Cardiac atrium fibroblast (primary cell): ENCODE data around the gene GIN1. TPM values are rescaled to one million over a fixed set of nuclear protein-coding genes. Genes with fewer than 3 reads are reported as not detected.

Source experiments
- total RNA-seq: library from RNA; depleted of rRNA; stranded (reverse); fragments of >200 nt; gene quantifications from 2 replicates; pipeline ENCODE4 v1.2.3, GENCODE V29; 2015

Gene GIN1, protein sequence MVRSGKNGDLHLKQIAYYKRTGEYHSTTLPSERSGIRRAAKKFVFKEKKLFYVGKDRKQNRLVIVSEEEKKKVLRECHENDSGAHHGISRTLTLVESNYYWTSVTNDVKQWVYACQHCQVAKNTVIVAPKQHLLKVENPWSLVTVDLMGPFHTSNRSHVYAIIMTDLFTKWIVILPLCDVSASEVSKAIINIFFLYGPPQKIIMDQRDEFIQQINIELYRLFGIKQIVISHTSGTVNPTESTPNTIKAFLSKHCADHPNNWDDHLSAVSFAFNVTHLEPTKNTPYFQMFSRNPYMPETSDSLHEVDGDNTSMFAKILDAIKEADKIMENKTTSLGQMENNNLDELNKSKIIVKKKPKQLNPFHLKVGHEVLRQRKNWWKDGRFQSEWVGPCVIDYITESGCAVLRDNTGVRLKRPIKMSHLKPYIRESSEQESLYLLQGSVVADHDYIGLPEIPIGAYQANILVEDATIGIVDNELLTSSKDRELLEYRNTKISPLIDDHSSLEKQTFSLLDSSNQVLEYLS
- 1.8 and 2.6 TPM in 2 replicates for total RNA-seq

DNA sequence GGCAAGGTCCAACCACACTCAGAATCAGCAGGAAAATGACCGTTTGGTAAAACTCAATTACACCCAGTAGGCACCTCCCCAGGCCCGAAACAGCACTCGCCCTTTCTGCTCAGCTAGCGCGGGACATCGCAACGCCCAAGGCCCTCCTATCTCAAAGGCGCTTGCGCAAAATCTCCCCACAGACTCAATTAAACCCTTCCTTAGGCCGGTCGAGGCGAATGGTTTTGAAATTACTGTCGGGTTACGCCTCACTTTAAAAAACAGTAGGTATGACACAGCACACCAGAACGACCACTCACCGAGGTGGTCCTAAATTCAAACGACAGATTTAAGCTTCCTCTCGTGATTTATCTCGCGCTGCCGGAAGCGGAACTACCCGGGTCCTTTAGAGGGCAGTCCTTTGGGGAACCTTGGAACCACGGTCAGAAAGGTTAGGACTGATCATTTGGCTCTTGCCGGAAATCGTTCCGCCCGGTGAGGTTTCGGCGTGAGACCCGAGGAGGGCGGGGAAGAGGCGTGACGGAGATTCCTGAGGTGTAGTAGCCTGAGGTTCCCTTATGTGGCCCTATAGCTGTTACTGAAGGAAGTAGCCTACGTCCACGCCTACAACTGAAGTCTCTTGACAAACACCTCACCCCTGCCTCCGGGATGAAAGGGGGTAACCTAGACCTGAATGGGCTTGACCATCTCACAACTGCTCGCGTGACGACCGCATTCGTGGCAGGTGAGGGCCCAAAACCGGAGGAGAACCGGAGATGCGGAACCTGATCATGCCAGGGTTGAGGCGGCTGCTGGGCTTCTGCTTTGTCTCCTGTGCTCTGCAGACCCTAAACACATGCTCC, at the start of gene GIN1, which contains the start of gene PPIP5K2:
GIN1 (minus strand) TSS at position 374 of the 842 bp plus-strand sequence. CDS start 11,431 bp downstream, outside the sequence.
PPIP5K2 (plus strand) TSS at position 537 of the 842 bp plus-strand sequence. CDS start 9,289 bp downstream, outside the sequence.

Other genes starting within 250 kb of the GIN1 start
- gene PPIP5K2, start 163 bp upstream of the GIN1 start, total RNA-seq, result 20.8 and 23.5 TPM in 2 replicates
- gene MACIR, start 138.6 kb upstream of the GIN1 start, total RNA-seq, result 11.2 and 18.3 TPM in 2 replicates